Fibroblast of lung (primary cell): ENCODE results near the gene PPIF. TPM values are rescaled to one million over a fixed set of nuclear protein-coding genes. Genes with fewer than 3 reads are reported as not detected.

ENCODE experiments used
- DNase-seq, 2 donors: peaks; one replicate each; pipeline versions ENCODE4 v3.0.0 to v3.0.0-alpha.2; 2010; ENCODE audit warnings: low read depth in 2 of 2
- H2AFZ ChIP-seq: 2 replicates; pipeline ENCODE4 v1.5.1; 2012; ENCODE audit warnings: low read length, control low read depth, inconsistent platforms
- H3K27ac ChIP-seq: 2 replicates; pipeline ENCODE4 v1.5.1; 2011; ENCODE audit warnings: low read length, control low read depth; ENCODE audit not compliant: insufficient read depth
- H3K27me3 ChIP-seq: 2 replicates; pipeline ENCODE4 v1.5.1; 2011; ENCODE audit warnings: mild to moderate bottlenecking, low read length; ENCODE audit not compliant: control insufficient read depth, insufficient read depth
- H3K36me3 ChIP-seq: 2 replicates; pipeline ENCODE4 v1.5.1; 2011; ENCODE audit warnings: low read length; ENCODE audit not compliant: control insufficient read depth, insufficient read depth
- H3K4me1 ChIP-seq: 2 replicates; pipeline ENCODE4 v1.5.1; 2011; ENCODE audit warnings: low read length; ENCODE audit not compliant: control insufficient read depth, insufficient read depth; ENCODE audit errors: extremely low read depth
- H3K4me2 ChIP-seq: 2 replicates; pipeline ENCODE4 v1.5.1; 2011; ENCODE audit warnings: low read length, control low read depth; ENCODE audit not compliant: insufficient read depth; ENCODE audit errors: extremely low read depth
- H3K4me3 ChIP-seq, 4 experiments: fragments of 200-600 bp in 1 of 4; sonication (generic) in 1 of 4; replicated peaks in 1 of 4; 2 replicates each; pipeline ENCODE4 v1.5.1; 2011 to 2016; ENCODE audit warnings: low read length in 4 of 4, low read depth in 3 of 4, mild to moderate bottlenecking in 3 of 4, control low read depth in 2 of 4, inconsistent platforms in 1 of 4, mixed read lengths in 1 of 4; ENCODE audit not compliant: insufficient read depth in 1 of 4; ENCODE audit errors: control extremely low read depth in 1 of 4
- H3K79me2 ChIP-seq: 2 replicates; pipeline ENCODE4 v1.5.1; 2012; ENCODE audit warnings: mild to moderate bottlenecking, low read length, inconsistent platforms; ENCODE audit not compliant: control insufficient read depth, insufficient read depth
- H3K9ac ChIP-seq: 2 replicates; pipeline ENCODE4 v1.5.1; 2011; ENCODE audit warnings: mild to moderate bottlenecking, low read length, control low read depth; ENCODE audit not compliant: insufficient read depth
- H3K9me3 ChIP-seq: 2 replicates; pipeline ENCODE4 v1.5.1; 2012; ENCODE audit warnings: low read depth, low read length; ENCODE audit not compliant: control insufficient read depth, insufficient read depth
- H4K20me1 ChIP-seq: 2 replicates; pipeline ENCODE4 v1.5.1; 2011; ENCODE audit warnings: low read length; ENCODE audit not compliant: control insufficient read depth, insufficient read depth; ENCODE audit errors: extremely low read depth
- CTCF ChIP-seq, 2 donors: IDR thresholded peaks in 1 of 2; conservative IDR thresholded peaks in 1 of 2; 1 replicate in 1 of 2; 2 replicates in 1 of 2; pipeline ENCODE4 v1.5.1; 2011 to 2012; ENCODE audit warnings: low read length in 2 of 2, control low read depth in 1 of 2, inconsistent platforms in 1 of 2, low read depth in 1 of 2, mild to moderate bottlenecking in 1 of 2
- EZH2 ChIP-seq: IDR thresholded peaks from 2 replicates; pipeline ENCODE4 v1.5.1; 2012; ENCODE audit warnings: low read length, control low read depth, mild to moderate bottlenecking; ENCODE audit errors: missing control alignments
- polyA plus RNA-seq, 2 donors: library from polyadenylated mRNA; depleted of rRNA in 1 of 2; stranded (reverse) in 1 of 2; unstranded in 1 of 2; fragments of >200 nt; gene quantifications; 2 replicates each; pipeline ENCODE4 v1.2.1, GENCODE V29; 2011 to 2012; ENCODE audit warnings: missing spikeins in 1 of 2
- total RNA-seq: library from RNA; depleted of rRNA; stranded (reverse); fragments of >200 nt; gene quantifications from 2 replicates; pipeline ENCODE4 v1.2.1, GENCODE V29; 2014

PPIF gene
- total and polyA plus RNA-seq, 2 donors (not counting 1 experiment from before 2014, with no cell fraction given): 18.7 to 63.0 TPM

- TF ChIP-seq EZH2: no peak
- TF ChIP-seq CTCF (conservative IDR thresholded peaks at IDR 0.05 in 1 of 2, IDR thresholded peaks at IDR 0.05 in 1 of 2; ENCODE audit: low read depth in 1 of 2, low read length in 2 of 2): no peak
- Histone ChIP-seq H3K36me3 (peaks cover 14% of the 10 kb centered on the region), H4K20me1 (no peaks in the 10 kb centered on the region), H3K4me1 (peaks cover 5% of the 10 kb centered on the region), H3K27me3 (no peaks in the 10 kb centered on the region), H3K4me3 (no peak overlapping the region), H3K27ac (no peak overlapping the region), H3K9ac (no peak overlapping the region), H2AFZ (no peak overlapping the region), H3K9me3 (no peaks in the 10 kb centered on the region), H3K4me2 (no peak overlapping the region), H3K79me2 (no peaks in the 10 kb centered on the region)
- DNase-seq: no peak
These were observed 44.7 kb downstream of the PPIF start for GRCh38 chr10:79392020-79392398.

- no peak for DNase-seq
- no peak for TF ChIP-seq CTCF (conservative IDR thresholded peaks at IDR 0.05 in 1 of 2, IDR thresholded peaks at IDR 0.05 in 1 of 2; ENCODE audit: low read depth in 1 of 2, low read length in 2 of 2)
- no peak for TF ChIP-seq EZH2
- H3K36me3 ChIP-seq: peaks cover 11% of the 10 kb centered on the region
These were observed 45.4 kb downstream of the PPIF start for GRCh38 chr10:79392506-79393176.

GRCh38 chr10:79393221-79393923 lies 46.1 kb downstream of the PPIF start:
- no peak overlapping the region for H3K27ac ChIP-seq
- no peak for DNase-seq
- H3K9ac ChIP-seq: no peak overlapping the region
- H3K4me3 ChIP-seq: no peak overlapping the region
- peaks cover 7% of the 10 kb centered on the region for H3K36me3 ChIP-seq
- TF ChIP-seq EZH2 (no peak), CTCF (conservative IDR thresholded peaks at IDR 0.05 in 1 of 2, IDR thresholded peaks at IDR 0.05 in 1 of 2; ENCODE audit: low read depth in 1 of 2, low read length in 2 of 2) (no peak)
- H3K4me2 ChIP-seq: no peak overlapping the region
- H3K27me3 ChIP-seq: no peaks in the 10 kb centered on the region
- H3K79me2 ChIP-seq: peaks cover 3% of the 10 kb centered on the region
- peaks cover 18% of the 10 kb centered on the region for H3K4me1 ChIP-seq
- no peaks in the 10 kb centered on the region for H3K9me3 ChIP-seq
- no peak overlapping the region for H2AFZ ChIP-seq
- H4K20me1 ChIP-seq: no peaks in the 10 kb centered on the region

More at GRCh38 chr10:79392506-79393176, 45.4 kb downstream of the PPIF start:
- H3K9ac ChIP-seq: no peak overlapping the region
- no peaks in the 10 kb centered on the region for H4K20me1 ChIP-seq
- H3K4me3 ChIP-seq: no peak overlapping the region
- H3K79me2 ChIP-seq: peaks cover 3% of the 10 kb centered on the region
- H3K27me3 ChIP-seq: no peaks in the 10 kb centered on the region
- H3K4me1 ChIP-seq: peaks cover 10% of the 10 kb centered on the region
- no peaks in the 10 kb centered on the region for H3K9me3 ChIP-seq
- H3K4me2 ChIP-seq: no peak overlapping the region
- H2AFZ ChIP-seq: no peak overlapping the region
- H3K27ac ChIP-seq: no peak overlapping the region
